HepG2 (cell line): ENCODE results near the gene ANKRD12. TPM values are rescaled to one million over a fixed set of nuclear protein-coding genes. Genes with fewer than 3 reads are reported as not detected.

Source experiments
- ATAC-seq: fragments of 200-7000 bp; cut with Tn5 transposase; 3 replicates; pipeline ENCODE4 v1.9.1; 2020; ENCODE audit warnings: mild to moderate bottlenecking, moderate library complexity
- BruUV-seq: library from RNA; stranded (reverse); fragments of 400-500 nt; replicated peaks from 2 replicates; lab custom pipeline; 2021; lab: Mats Ljungman, UMichigan
- CTCF ChIA-PET: fragments of 300-600 bp; formaldehyde crosslinking; extraction: SDS; loops from one replicate; lab custom pipeline; 2021; ENCODE audit warnings: low total read pairs, inconsistent platforms, low intra/inter-chr PET ratio; lab: Yijun Ruan, JAX
- POLR2A ChIA-PET: fragments of 350-600 bp; sonication (Branson Sonifier 250); formaldehyde crosslinking; loops from one replicate; lab custom pipeline; 2020; ENCODE audit warnings: antibody characterized with exemption, inconsistent platforms; lab: Yijun Ruan, JAX
- DNase-seq: peaks from one replicate; pipeline ENCODE4 v3.0.0-alpha.2; 2015; ENCODE audit warnings: low spot score
- FAIRE-seq: peaks from 3 replicates; lab custom pipeline; 2011; peaks lifted over from hg19 to GRCh38; lab: Jason Lieb, UNC
- H2AFZ ChIP-seq: one replicate; pipeline ENCODE4 v1.6.1; 2011; ENCODE audit warnings: low read length, inconsistent platforms
- H3K27ac ChIP-seq: fragments of 300-600 bp; 3 replicates; pipeline ENCODE4 v1.8.0; 2011; ENCODE audit warnings: mixed run types, mild to moderate bottlenecking, mixed read lengths, low read length, inconsistent platforms; ENCODE audit not compliant: insufficient read depth; ENCODE audit errors: extremely low read length
- H3K27me3 ChIP-seq, 2 experiments: fragments of 200-600 bp in 1 of 2; 2 replicates in 1 of 2; 3 replicates in 1 of 2; pipeline versions ENCODE4 v1.6.0 to v1.8.0; 2011; ENCODE audit warnings: low read length in 2 of 2, mild to moderate bottlenecking in 2 of 2, moderate library complexity in 2 of 2, inconsistent platforms in 1 of 2; ENCODE audit not compliant: insufficient read depth in 2 of 2, control insufficient read depth in 1 of 2
- H3K36me3 ChIP-seq, 2 experiments: fragments of 200-600 bp in 1 of 2; replicated peaks in 1 of 2; 2 replicates in 1 of 2; 3 replicates in 1 of 2; pipeline versions ENCODE4 v1.5.1 to v1.8.0; 2011; ENCODE audit warnings: low read length in 2 of 2, inconsistent platforms in 1 of 2; ENCODE audit not compliant: insufficient read depth in 2 of 2, control insufficient read depth in 1 of 2
- H3K4me1 ChIP-seq: 2 replicates; pipeline ENCODE4 v1.5.1; 2012; ENCODE audit warnings: low read length, inconsistent platforms; ENCODE audit not compliant: insufficient read depth
- H3K4me2 ChIP-seq: 2 replicates; pipeline ENCODE4 v1.6.0; 2011; ENCODE audit warnings: low read depth, low read length, inconsistent platforms
- H3K4me3 ChIP-seq, 3 experiments: fragments of 200-600 bp in 1 of 3; sonication (generic), shearing (Covaris generic) in 1 of 3; replicated peaks in 1 of 3; 2 replicates each; pipeline ENCODE4 v1.5.1; 2011 to 2016; ENCODE audit warnings: low read length in 3 of 3, inconsistent platforms in 2 of 3, low read depth in 2 of 3, mild to moderate bottlenecking in 2 of 3, control low read depth in 1 of 3, mixed read lengths in 1 of 3; ENCODE audit not compliant: insufficient read depth in 1 of 3
- H3K79me2 ChIP-seq: one replicate; pipeline ENCODE4 v1.6.1; 2011; ENCODE audit warnings: low read length, inconsistent platforms; ENCODE audit not compliant: insufficient read depth
- H3K9ac ChIP-seq: 2 replicates; pipeline ENCODE4 v1.6.0; 2011; ENCODE audit warnings: mild to moderate bottlenecking, low read depth, low read length, inconsistent platforms; ENCODE audit not compliant: insufficient read depth
- H3K9me3 ChIP-seq: 2 replicates; pipeline ENCODE4 v1.5.1; 2012; ENCODE audit warnings: mild to moderate bottlenecking, low read length
- H4K20me1 ChIP-seq: 2 replicates; pipeline ENCODE4 v1.6.0; 2011; ENCODE audit warnings: inconsistent platforms, mild to moderate bottlenecking, low read length, moderate library complexity; ENCODE audit not compliant: insufficient read depth
- AGO1 ChIP-seq: fragments of 200-400 bp; formaldehyde crosslinking; IDR thresholded peaks from 2 replicates; pipeline ENCODE4 v1.6.1; 2017; ENCODE audit warnings: mild to moderate bottlenecking, low read depth, low read length, moderate library complexity; ENCODE audit not compliant: poor library complexity, severe bottlenecking
- HMGXB4 ChIP-seq, 2 experiments: sonication (generic) in 1 of 2; formaldehyde crosslinking in 1 of 2; IDR thresholded peaks; 2 replicates each; pipeline versions ENCODE4 v1.4.0 to v1.6.1; 2018 to 2020; ENCODE audit warnings: missing genetic modification reagents in 2 of 2, borderline replicate concordance in 1 of 2, low read depth in 1 of 2, mild to moderate bottlenecking in 1 of 2, missing biosample characterization in 1 of 2
- HNRNPLL ChIP-seq: fragments of 200-400 bp; formaldehyde crosslinking; IDR thresholded peaks from 2 replicates; pipeline ENCODE4 v1.6.1; 2017; ENCODE audit warnings: mild to moderate bottlenecking, low read depth, low read length; ENCODE audit not compliant: poor library complexity, severe bottlenecking
- MAF1 ChIP-seq: sonication (generic); formaldehyde crosslinking; IDR thresholded peaks from 2 replicates; pipeline ENCODE4 v1.5.0; 2020; ENCODE audit warnings: missing genetic modification reagents, borderline replicate concordance
- MAFF ChIP-seq: IDR thresholded peaks from 2 replicates; pipeline ENCODE4 v1.6.1; 2011; ENCODE audit warnings: low read depth, low read length, improper control_type of control experiment
- MAFK ChIP-seq, 2 experiments: IDR thresholded peaks in 1 of 2; conservative IDR thresholded peaks in 1 of 2; 2 replicates each; pipeline ENCODE4 v1.6.1; 2011; ENCODE audit warnings: improper control_type of control experiment in 2 of 2, low read length in 2 of 2
- MLLT10 ChIP-seq: sonication (generic); formaldehyde crosslinking; IDR thresholded peaks from 2 replicates; pipeline ENCODE4 v1.4.0; 2020; ENCODE audit warnings: missing genetic modification reagents
- MYNN ChIP-seq: sonication (generic); formaldehyde crosslinking; IDR thresholded peaks from 2 replicates; pipeline ENCODE4 v1.4.0; 2020; ENCODE audit warnings: mild to moderate bottlenecking, low read depth, missing genetic modification reagents
- NFE2L1 ChIP-seq: sonication (generic); formaldehyde crosslinking; IDR thresholded peaks from 2 replicates; pipeline ENCODE4 v1.4.0; 2020; ENCODE audit warnings: missing genetic modification reagents, mild to moderate bottlenecking, borderline replicate concordance
- NR2C2 ChIP-seq: sonication (generic); formaldehyde crosslinking; IDR thresholded peaks from 2 replicates; pipeline ENCODE4 v1.4.0; 2020; ENCODE audit warnings: missing genetic modification reagents, mild to moderate bottlenecking, moderate library complexity, borderline replicate concordance
- ZBTB39 ChIP-seq: sonication (generic); formaldehyde crosslinking; IDR thresholded peaks from 2 replicates; pipeline ENCODE4 v1.5.0; 2020; ENCODE audit warnings: missing genetic modification reagents
- ZNF556 ChIP-seq: sonication (generic); formaldehyde crosslinking; IDR thresholded peaks from 2 replicates; pipeline ENCODE4 v1.4.0; 2020; ENCODE audit warnings: mild to moderate bottlenecking, missing genetic modification reagents, borderline replicate concordance
- ZNF567 ChIP-seq: sonication (generic); formaldehyde crosslinking; IDR thresholded peaks from 2 replicates; pipeline ENCODE4 v1.8.1; 2023; ENCODE audit warnings: mild to moderate bottlenecking, missing genetic modification reagents, borderline replicate concordance
- WGBS: methylation state at CpG from one replicate; pipeline ENCODE4 v1.1.6; 2017; ENCODE audit warnings: low lambda C conversion rate; 5-methylcytosine and 5-hydroxymethylcytosine counted together
- in situ Hi-C: cut with HindIII; loops from 2 replicates; pipeline ENCODE4 v1.10.0; 2017; ENCODE audit warnings: low pct_unique_long_range_greater_than_20kb; ENCODE audit not compliant: extremely low pct_ligation_motif_present
- intact Hi-C: fragments of 100-400 bp; cut with micrococcal nuclease; formaldehyde crosslinking; loops from one replicate; pipeline ENCODE4 v1.10.0; 2022; ENCODE audit not compliant: unreplicated experiment
- polyA plus RNA-seq, 8 experiments: library from polyadenylated mRNA; depleted of rRNA in 3 of 8; stranded (reverse) in 7 of 8; unstranded in 1 of 8; fragments of >200 nt; fragmentation: Illumina TruSeq in 4 of 8; extraction: Trizol in 4 of 8; gene quantifications; 2 replicates each; pipeline versions ENCODE4 v1.2.1 to v1.2.3, GENCODE V29; 2011 to 2016; ENCODE audit warnings: low read depth in 4 of 8, missing spikeins in 1 of 8, mixed read lengths in 1 of 8; ENCODE audit not compliant: insufficient read depth in 1 of 8
- total RNA-seq, 5 experiments: library from RNA; depleted of rRNA; stranded (reverse); fragments of >200 nt; fragmentation: Illumina TruSeq; extraction: Trizol; gene quantifications; 2 replicates each; pipeline ENCODE4 v1.2.3, GENCODE V29; 2016; ENCODE audit warnings: low read depth in 1 of 5

ANKRD12 gene
- total and polyA plus RNA-seq, 2 of the 13 experiments (the other 11 are each of a cell fraction or from before 2014, with no cell fraction given) = 6.0 to 23.2 TPM

- Histone ChIP-seq H3K27me3 (no peaks in the 10 kb centered on the region), H3K4me1 (peaks cover 34% of the 10 kb centered on the region), H3K27ac (no peak overlapping the region), H3K4me3 (no peak overlapping the region), H3K4me2 (no peak overlapping the region), H3K36me3 (peaks cover 3 to 32% of the 10 kb centered on the region in 2 experiments; a peak in 4 of 5 replicates), H3K79me2 (no peaks in the 10 kb centered on the region), H3K9ac (no peak overlapping the region), H4K20me1 (no peaks in the 10 kb centered on the region), H2AFZ (no peak overlapping the region), H3K9me3 (no peaks in the 10 kb centered on the region)
- DNase-seq = no peak
- ChIA-PET POLR2A (no interaction called here), CTCF (no interaction called here)
- in situ Hi-C loops = no loop called here
- ATAC-seq = no peak
- BruUV-seq = no TSS peak
- FAIRE-seq = no peak
- 96% methylated on average over 3 of the region's 3 CpGs for WGBS
- intact Hi-C loops = loop anchor here (5.0 kb wide), 1 partner anchor 34 kb away; no protein-coding TSS in a partner anchor
- TF ChIP-seq MLLT10 = no peak
- TF ChIP-seq MYNN = no peak
- no peak for TF ChIP-seq ZNF556 (CRISPR knock-in tag)
- peak; percentile 57 to 62 for TF ChIP-seq MAFK (conservative IDR thresholded peaks at IDR 0.05 in 1 of 2, IDR thresholded peaks at IDR 0.05 in 1 of 2; ENCODE audit: low read length in 2 of 2)
- TF ChIP-seq MAF1 (CRISPR knock-in tag) = no peak
- peak; percentile 40; the same call in 1 of the 2 replicates for TF ChIP-seq MAFF
Observed at GRCh38 chr18:9216459-9216858, 79.9 kb downstream of the ANKRD12 start.

GRCh38 chr18:9217743-9218451 lies 81.3 kb downstream of the ANKRD12 start:
- intact Hi-C loops (loop anchor here (5.0 kb wide), 1 partner anchor 36 kb away; no protein-coding TSS in a partner anchor), in situ Hi-C loops (no loop called here)
- ChIA-PET CTCF (no interaction called here), POLR2A (no interaction called here)
- TF ChIP-seq NFE2L1 (CRISPR knock-in tag) = no peak
- no peak for TF ChIP-seq ZBTB39 (CRISPR knock-in tag)
- TF ChIP-seq NR2C2 (CRISPR knock-in tag) = no peak
- no peak for TF ChIP-seq ZNF567
- TF ChIP-seq HNRNPLL = no peak
- TF ChIP-seq AGO1 = no peak
- TF ChIP-seq HMGXB4 (CRISPR knock-in tag; IDR thresholded peaks at IDR 0.05; ENCODE audit: borderline replicate concordance in 1 of 2, low read depth in 1 of 2) = no peak
- ATAC-seq (no peak), DNase-seq (no peak), FAIRE-seq (peak; percentile 40)
- Histone ChIP-seq H3K27ac (no peak overlapping the region), H2AFZ (no peak overlapping the region), H3K9me3 (no peaks in the 10 kb centered on the region), H3K27me3 (no peaks in the 10 kb centered on the region), H3K4me1 (peaks cover 34% of the 10 kb centered on the region), H3K36me3 (peaks cover 5 to 28% of the 10 kb centered on the region in 2 experiments; a peak in 4 of 5 replicates), H3K4me3 (no peak overlapping the region), H3K79me2 (no peaks in the 10 kb centered on the region), H4K20me1 (no peaks in the 10 kb centered on the region), H3K9ac (no peak overlapping the region), H3K4me2 (no peak overlapping the region)
- WGBS = over 99% methylated on average over 3 of the region's 3 CpGs
- BruUV-seq = no TSS peak
